ENCODE results near the gene CDK6.

CDK6 gene

DNA sequence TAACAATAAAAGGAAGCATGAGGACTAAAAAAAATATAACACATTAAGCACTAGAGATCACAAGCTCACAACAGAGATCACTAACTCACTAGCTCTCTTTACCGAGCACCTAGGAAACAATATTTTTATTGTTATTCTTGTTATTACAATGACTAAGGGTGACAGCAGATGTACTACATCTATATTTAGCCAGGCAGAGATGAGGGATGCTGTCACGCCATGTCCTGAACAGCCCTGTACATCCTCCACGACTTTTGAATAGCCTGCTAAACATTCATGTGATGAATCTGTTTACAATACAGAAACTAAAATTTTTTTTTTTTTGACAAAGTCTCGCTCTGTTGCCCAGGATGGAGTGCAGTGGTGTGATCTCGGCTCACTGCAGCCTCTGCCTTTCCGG, 268.9 kb downstream of the CDK6 start:
- no peak for DNase-seq

DNA sequence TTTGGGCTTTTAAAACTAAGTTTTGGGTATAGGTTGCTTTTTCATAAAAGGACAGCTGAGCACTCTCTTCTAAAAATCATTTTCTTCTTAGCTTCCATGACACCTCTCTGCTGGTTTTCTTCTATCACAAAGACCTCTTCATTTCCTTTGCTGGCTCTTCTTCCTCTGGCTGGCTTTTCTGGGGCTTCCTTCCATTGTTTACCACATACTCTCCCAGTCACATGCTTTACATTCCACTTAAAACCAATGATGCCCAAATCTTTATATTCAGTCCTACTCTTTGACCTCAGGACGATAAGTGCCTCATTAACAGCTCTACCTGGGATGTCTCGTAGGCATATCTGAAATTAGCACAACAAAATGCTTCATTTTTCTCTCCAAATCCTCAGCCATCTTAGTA, 273.0 kb downstream of the CDK6 start:
- DNase-seq: no peak

- no peak for DNase-seq
These were observed 275.8 kb downstream of the CDK6 start for GRCh38 chr7:92560602-92561001.

GRCh38 chr7:92557808-92558362, 278.5 kb downstream of the CDK6 start:
- DNase-seq: no peak

- no peak for DNase-seq
These were observed 279.1 kb downstream of the CDK6 start for GRCh38 chr7:92557249-92557648.

Data from activated gamma-delta T cell (primary cell).